Hypothalamus (tissue), 51 donors: ENCODE results near the gene PAQR7.

Source experiments
- DNase-seq, 51 donors: peaks; one replicate each; lab custom pipeline; 2025; lab: John Stamatoyannopoulos, UW

PAQR7 gene

DNA sequence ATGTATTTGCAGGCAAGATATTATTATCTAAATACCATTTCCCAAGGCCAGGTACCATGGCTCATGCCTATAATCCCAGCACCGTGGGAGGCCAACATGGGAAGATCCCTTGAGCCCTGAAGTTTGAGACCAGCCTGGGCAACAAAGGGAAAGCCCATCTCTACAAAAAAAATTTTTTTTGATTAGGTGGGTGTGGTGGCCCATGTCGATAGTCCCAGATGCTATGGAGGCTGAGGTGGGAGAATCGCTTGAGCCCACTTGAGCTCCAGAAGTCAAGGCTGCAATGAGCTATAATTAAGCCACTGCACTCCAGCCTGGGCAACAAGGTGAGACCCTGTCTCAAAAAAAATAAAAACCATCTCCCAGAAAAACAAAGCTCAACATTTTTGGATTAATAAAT lies 28.5 kb upstream of the PAQR7 start:
- no peak for DNase-seq

DNA sequence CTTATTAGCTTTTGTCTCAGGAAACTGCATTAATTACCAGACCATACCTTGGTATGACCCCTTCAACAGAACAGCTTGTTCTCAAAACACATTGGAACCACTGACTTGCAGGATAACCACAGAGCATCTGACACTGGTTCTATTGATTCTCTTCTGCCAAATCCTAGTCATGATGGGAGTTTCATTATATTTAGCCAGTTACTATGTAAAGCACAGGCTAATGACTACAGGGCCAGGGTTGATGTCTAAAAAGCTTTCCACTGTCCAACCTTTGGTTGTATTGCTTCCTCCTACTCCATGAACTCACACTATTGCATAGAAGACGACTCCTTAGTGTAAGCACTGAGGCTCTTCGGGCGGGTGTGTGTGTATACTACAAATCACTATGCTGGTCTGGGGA lies 27.0 kb upstream of the PAQR7 start:
- DNase-seq = peak in 1 of 51 donors; percentile 22

DNA sequence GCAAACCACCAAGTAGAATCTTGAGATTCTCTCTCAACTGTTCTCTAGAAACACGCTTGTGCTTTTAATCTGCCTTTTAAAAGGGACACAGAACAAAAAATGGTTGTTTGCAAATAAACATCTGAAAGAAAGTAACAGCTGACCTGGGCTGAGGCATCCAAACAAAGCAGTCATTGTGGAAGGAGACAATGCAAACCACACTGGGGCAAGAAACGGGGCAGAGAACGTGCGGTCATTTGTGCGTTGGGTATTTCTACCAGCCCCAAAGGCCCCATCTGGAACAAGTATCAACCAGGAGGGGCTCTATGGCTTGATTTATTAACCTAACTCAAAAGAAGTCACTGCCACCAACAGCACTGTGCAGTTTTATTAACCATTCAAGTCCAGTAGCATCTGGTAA lies 24.7 kb upstream of the PAQR7 start:
- peak in 32 of 51 donors; percentile 13 to 88 (median 48) for DNase-seq

DNA sequence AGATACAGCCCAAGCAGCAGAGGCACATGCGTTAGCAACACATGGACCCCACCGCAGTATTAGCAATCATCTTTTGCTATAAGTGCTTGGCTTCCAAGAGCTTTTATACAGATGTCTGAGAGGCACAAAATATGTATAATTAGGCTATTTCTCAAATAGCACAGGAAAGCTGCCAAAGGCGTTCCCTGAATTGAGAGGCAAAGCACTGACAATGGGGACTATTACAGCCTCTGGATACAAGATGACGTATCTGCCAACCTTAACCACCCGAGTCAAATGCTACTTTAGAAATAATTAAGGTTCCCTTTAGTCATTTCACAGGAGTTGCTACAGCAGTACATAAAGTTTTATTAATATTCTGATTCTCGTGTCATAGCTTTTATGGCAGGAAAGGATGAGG lies 24.3 kb upstream of the PAQR7 start:
- peak in 3 of 51 donors; percentile 27 to 86 (median 35) for DNase-seq

DNA sequence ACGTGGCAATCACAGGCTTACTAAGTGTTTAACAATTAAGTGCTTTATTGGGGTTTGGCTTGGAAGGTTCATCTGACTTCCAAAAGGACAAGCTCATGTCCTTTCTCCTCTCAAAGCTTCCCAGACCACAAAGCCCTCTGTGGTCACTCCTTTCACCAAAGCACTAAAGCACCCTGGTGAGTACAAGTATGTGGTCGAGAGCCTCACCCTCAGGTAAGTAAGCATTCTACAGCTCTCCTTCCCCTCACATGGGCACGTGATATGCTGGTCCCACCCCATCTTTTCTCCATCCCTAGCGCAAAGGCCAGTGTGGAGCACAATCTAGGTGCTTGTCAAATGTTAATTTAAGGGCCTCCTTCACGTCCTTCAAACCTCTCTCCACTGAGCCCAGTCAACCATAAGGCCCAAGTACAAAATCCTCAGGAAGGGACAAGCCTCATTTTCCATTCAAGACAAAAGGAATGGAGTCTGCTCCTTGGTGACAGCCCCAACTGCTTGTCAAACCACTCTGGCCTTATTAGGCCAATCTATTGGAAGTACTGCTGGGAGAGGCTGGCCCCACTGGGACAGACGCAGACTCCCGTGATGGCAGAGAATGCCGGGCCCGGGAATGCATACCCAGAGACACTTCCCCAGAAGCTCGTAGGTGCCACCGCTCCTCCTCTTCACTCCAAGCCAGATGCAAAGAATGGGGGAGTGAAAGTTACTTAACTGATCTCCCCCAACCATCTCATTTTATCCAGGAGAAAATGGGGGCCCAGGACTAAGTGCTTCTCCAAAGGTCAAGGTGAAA lies 22.9 kb upstream of the PAQR7 start:
- no peak for DNase-seq

DNA sequence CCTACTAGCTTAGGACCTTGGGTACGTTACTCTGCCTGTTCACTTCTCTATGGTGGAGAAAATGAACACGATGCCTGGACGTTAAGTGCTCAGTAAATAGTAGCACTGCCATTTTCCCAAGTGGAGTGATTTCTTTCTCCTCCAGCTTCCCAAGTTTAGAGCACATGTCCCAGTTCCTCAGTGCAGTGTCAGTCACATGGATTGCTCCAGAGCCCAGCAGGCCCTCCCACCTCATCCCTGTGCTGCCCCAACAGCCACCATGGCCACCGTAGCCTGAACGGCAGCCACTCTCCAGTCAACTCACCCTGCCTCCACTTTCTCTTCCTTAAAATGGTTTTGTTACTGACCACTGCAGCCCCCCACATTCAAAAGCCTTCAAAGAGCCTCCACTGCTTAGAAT lies 22.2 kb upstream of the PAQR7 start:
- peak in 2 of 51 donors; percentile 14 to 18 for DNase-seq

DNA sequence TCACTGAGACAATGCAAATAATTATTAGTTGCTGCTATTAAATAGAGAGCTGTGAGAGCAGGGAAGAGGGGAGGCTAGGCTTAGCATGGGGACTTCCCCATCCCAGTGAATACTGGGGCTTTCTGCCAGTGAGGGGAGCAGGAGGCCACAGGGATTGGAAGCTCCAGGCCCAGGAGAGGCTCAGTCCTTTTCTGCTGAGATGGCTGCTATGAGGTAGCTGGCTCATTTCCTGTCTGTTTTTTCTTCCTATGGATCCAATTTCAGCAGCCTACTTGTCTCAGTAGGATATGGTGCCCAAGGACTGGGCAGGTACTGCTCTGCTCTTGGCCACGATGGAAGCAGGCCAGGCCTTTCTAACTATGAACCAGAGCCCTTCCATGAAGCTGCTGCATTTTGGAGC lies 20.8 kb upstream of the PAQR7 start:
- DNase-seq = no peak

DNA sequence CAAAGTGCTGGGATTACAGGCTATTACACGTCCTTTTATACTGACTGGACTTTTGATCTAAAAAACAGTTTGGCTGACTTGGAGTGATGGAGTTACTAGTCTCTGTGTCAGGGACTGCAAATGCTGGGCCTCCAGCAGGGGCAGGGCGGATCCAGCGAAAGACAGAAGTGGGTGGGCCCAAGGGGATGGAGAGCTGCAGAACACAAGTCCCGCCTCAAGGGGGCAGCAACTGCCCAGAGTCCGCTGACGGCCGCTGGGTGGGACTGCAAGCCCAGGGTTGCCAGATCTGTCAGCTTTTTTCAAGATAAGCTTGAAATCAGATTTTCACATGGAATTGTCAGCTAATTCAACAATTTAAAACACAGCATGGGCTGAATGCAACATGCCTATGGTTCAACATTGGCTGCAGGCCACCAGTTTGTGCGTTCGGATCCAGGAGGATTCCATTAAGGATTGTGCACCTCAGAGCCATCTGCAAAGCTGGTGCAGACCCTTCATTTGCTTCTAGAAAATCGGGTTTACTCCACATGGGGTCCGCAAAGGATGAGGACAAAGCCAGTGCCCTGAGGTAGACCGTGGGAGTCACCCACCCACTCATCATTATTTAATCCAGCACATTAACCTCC lies 20.0 kb upstream of the PAQR7 start:
- DNase-seq = peak; percentile 37 to 93 (median 83)

DNA sequence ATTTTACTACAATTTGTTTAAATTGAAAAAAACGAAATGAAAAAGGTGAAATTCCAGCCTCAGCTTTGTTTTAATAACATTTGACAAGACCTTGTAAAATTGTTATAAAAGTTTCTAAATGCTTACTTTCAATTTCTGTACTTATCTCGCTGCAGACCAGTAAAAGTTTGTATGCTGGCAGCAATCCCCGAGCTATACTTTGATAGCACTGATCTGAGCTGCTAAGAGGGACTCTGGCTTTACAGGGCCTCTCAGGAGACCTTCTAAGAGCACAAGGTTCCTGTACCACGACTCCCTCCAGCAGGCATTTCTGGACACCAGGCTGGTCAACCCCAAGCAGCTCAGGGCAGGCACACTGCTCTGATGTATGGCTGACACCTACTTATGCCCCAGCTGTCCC lies 17.6 kb upstream of the PAQR7 start:
- no peak for DNase-seq

DNA sequence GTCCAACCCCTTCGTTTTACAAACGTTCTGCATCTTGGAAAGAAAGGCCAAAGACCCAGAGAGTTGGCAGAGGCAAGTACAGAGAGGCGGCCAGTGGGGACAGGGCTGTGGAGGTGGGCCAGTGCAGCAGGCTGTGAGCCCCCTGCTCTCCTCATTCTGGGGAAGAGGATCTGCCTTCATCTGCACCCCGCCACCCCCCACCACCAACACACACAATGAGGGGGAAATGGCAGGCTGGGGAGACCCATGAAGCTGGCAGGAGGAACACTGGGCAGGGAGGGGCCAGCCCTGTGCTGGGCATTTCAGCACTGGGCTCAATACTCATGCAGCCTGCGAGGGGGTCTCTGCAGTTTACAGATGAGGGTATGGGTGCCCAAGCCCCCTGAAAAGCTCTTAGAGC lies 16.1 kb upstream of the PAQR7 start:
- no peak for DNase-seq

DNA sequence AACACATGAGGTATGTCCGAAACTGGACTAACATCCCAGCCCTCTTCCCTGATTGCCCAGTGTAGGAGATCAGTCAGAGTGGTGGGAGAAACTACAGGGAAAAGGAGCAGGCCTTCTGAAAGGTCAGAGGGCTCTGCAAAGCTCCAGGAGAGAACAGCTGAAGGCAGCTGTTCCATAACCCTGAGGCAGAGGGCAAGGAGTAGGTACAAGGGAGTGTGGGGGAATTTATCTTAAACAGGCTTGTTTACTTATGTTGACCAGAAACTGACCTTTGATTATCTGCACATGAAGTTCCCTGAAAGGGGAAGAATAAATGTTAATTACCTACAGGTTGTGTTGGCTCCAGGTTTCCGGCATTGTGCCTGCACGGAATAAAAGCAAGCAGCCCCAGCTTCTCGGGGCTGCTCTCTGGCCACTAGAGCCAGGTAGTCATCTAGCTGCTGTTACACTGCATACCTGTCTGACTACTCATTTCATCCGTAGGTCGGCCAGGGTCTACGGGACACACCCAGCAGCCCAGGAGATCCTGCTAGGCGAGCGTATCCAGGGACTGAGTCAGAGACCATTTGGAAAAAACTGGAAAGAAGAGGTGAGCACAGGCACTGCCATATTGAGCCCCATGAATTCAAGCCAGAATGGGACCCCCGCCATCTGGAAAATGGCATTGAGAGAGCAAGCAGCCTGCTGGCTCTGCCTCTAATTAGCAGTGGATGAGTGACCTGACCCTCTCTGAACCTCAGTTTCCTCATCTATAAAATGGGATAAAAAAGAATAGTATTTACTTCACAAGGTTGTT lies 14.9 kb upstream of the PAQR7 start:
- no peak for DNase-seq

DNA sequence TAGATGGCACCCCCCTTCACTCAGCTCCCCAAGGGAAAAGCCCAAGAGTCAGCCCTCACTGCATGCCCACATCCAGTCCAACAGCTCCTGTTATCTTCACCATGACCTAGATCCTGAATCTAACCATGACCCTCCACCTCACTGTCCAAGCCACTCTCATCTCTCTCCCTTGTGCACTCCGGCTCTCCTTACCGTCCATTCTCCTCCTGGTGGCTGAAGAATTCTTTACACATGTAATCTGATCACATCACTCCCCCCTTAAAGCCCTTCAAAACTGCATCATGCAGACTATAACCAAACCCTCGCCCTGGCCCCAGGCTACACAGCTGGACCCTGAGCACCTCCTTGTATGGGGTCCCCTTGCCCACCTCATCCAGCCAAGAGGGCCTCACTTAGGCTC lies 14.0 kb upstream of the PAQR7 start:
- DNase-seq = no peak

DNA sequence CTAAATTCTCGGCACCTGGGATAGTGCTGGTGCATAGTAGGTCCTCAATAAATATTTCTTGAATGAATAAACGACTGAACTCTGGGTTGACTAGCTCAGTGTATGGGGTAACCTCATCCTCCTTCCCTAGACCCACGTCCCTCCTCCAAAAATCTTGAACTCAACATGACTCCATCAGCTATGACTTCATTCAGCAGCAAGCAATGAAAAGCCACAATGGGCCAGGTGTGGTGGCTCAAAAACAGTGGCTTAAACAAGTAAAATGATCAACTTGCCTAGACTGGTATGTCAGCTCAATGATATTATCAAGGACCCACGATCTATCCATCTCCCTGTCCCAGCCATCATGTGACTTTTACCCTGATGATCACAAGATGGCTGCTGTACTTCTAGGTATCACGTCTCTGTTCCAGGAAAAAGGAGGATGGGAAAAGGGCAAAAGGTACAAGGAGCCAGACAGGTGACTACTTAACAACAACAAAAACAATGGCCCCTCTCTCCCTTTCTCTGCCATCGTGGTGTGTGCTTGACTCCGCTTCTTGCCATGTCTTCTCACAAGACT lies 13.0 kb upstream of the PAQR7 start:
- DNase-seq = no peak

DNA sequence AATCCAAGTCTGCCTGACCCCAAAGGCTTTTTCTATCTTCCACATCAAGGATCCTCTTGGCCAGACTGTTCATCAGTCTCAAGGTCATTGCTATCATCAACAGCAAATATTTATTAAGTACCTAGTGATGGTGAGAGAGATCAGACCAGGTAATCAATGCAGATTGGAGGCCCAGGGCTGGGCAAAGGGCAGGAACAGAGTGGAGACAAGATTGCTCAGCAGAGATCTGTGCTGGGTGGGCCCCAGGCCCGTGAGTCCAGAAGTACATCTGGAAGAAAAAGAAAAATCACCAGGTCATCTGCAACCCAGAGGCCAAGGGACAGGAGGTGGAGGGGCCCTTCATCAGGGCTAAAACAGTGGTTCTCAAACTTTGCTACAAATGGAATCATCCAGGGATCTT lies 10.1 kb upstream of the PAQR7 start:
- no peak for DNase-seq

DNA sequence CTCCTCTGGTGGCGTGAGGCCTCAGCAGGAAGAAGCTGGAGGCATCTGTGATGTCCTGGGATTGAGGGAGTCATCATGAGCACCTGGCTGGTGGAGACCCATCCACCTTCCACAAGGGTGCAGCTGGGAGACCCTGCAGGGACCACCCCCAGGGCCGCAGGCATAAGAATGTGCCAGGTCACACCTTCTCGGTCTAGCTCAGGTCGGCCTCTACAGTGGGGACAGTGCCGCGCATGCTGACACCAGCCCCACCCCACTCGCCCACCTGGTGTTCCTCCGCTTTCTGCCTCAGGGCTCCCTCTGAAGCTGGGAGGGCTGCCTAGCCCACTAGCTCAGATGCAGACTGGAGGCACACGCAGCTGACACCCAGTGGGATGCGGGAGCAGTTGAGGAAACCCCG lies 5.8 kb upstream of the PAQR7 start:
- DNase-seq = no peak

DNA sequence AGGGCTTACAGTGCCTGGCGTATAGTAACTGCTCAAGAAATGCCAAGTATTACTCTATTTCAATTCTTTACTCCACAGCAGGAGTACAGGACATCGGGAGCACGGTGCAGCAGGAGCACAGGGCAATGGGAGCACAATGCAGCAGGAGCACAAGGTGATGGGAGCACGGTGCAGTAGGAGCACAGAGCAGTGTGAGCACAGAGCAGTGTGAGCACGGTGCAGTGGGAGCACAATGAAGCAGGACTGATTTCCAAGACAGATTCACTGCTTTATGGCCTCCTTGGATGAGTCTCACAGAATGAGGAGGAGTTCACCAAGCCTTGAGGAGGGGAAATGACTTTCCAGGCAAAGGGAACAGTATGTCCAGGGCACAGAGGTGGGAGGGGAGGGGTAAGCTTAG lies 5.0 kb upstream of the PAQR7 start:
- DNase-seq = no peak

DNA sequence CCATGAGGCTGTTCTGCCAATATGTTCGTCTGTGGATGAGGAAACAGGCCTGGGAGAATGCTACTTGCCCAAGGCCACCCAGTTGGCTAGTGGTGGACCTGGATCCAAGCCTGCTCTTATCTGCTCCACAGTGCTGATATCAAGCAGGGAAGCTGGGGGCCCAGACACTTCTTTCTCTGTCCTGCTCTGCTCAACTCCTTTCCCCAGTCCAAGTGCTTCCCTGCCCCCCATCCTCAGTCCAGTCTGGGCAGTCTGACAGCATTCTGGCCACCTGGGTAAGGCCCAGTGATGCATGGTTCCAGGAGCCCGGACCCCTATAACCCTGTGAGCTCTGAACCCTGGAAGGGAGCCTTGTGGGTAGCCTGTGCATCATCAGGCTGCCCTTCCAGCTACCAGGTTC lies 4.2 kb upstream of the PAQR7 start:
- no peak for DNase-seq

DNA sequence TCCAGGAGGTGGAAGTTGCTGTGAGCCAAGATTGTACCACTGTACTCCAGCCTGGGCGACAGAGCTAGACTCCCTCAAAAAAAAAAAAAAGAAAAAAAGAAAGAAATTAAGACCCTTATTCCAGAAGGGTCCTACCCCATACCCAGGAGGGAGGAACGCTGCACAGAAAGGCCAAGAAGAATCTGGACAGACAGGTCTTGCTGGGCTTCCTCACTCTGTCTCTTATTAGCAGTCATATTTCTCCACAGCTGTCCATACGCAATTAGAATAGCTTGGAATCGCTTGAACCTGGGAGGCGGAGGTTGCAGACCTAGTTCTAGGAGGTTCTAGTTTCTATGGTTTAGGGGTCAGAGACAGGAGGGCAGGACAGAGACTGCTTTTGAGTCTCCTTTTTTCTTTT lies 3.2 kb upstream of the PAQR7 start:
- no peak for DNase-seq

DNA sequence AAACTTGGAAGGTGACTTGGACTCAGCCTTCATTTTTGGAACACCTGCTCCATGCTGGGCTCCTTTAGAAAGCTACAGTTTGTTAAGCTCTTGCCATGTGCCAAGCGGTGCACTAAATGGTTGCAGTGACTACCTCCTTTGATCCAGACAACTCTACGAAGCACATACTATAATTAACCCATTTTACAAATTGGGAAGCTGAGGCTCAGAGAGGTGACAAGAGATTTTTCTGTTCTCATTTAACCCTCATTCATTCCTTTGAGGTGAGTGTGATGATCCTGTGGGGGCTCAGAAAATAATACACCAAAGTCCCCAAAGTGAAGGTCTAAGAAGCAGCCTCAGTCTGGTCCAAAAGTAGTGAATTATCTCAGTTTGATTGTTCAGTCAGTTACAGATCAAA lies 1.6 kb upstream of the PAQR7 start:
- no peak for DNase-seq

DNA sequence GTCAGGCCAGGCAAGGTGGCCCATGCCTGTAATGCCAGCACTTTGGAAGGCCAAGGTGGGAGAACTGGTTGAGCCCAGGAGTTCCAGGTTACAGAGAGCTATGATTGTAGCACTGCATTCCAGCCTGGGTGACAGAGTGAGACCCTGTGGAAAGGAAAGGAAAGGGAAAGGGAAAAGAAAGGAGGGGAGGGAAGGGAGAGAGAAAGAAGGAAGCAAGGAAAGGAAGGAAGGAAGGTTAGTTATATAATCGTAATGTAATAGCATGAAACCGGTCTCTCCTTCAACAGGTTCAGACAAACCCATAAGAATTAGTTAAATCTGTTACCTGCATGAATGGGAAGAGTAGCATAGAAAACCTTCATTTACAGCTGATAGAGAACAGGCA lies 1.2 kb upstream of the PAQR7 start:
- no peak for DNase-seq
